GM21723 (cell line): Measurements from ENCODE around the gene PCDHGB2.
"Not testable (repeated sequence)": the region's sequence is repeated elsewhere in the genome, so short reads cannot be mapped to it uniquely, and the experiment has no call there.

Source experiments
- ATAC-seq: cut with Tn5 transposase; IDR thresholded peaks from one replicate; pipeline ENCODE4 v1.9.1; 2021; ENCODE audit warnings: mild to moderate bottlenecking, moderate library complexity; ENCODE audit not compliant: unreplicated experiment

Gene PCDHGB2

DNA sequence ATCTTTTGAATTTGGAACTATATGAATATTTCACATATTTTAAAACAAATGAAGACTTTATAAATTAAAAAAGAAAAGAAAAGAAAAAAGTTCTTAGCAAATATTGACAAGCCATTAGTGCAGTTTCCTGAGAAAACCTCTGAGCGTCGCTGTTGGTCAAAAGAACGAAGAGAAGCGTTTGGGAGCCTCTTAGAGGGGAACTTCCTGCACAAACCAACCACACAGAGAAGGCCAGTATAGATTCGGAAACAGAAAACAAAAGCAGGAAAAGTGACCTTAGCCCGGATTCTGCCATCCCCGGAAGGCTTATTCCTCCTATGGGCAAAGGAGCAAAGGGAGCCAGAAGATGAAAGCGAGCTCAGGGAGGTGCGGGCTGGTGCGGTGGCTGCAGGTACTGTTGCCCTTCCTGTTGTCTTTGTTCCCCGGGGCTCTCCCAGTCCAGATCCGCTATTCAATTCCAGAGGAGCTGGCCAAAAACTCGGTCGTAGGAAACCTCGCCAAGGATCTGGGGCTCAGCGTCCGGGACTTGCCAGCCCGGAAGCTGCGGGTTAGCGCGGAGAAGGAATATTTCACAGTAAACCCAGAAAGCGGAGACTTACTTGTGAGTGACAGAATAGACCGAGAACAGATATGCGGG, at the start of gene PCDHGB2:
Gene PCDHGB2, plus strand, starts transcription at position 205 of the 637 bp plus-strand sequence. Its CDS starts 142 bp downstream, at position 347.
- no peak for ATAC-seq

DNA sequence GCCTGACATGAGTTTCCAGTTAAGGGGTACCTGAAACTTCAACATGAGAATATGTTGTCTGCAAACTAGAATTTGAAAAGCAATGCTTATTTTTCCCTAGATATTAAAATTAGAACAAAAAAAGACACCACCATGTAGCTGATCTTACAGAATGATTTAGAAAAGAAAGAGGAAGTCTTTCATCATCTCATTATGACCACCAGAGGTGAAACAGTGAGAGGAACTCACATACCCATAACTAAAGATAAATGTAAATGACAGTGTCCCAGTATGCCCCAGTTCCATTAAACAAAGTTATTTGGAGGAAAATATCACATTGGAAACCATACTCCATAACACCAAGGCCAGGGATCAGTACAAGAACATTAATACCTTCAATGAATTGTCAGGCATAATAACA, 46.1 kb upstream of the PCDHGB2 start:
- no peak for ATAC-seq

GRCh38 chr5:141316963-141317362, 42.8 kb upstream of the PCDHGB2 start:
- ATAC-seq = not testable (repeated sequence)

GRCh38 chr5:141319202-141319601, 40.6 kb upstream of the PCDHGB2 start:
- ATAC-seq = no peak

DNA sequence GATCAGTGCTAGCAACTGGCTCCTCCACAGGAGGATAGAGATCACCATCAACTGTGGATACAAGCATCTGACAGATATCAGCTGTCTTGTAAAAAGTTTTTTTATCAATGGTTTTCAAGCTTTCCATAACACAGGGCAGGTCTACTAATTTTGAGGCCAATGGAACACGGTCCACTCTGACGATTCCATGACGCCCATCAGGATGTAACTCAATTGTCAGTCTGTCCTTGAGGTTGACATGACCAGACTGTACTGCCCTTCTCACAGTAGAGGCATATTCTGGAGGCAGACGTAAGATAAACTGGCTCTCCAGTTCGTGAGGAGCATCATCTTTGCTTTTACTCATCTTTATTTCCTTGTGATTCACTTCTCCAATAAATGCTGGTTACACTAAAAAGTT, 40.1 kb upstream of the PCDHGB2 start:
- no peak for ATAC-seq

DNA sequence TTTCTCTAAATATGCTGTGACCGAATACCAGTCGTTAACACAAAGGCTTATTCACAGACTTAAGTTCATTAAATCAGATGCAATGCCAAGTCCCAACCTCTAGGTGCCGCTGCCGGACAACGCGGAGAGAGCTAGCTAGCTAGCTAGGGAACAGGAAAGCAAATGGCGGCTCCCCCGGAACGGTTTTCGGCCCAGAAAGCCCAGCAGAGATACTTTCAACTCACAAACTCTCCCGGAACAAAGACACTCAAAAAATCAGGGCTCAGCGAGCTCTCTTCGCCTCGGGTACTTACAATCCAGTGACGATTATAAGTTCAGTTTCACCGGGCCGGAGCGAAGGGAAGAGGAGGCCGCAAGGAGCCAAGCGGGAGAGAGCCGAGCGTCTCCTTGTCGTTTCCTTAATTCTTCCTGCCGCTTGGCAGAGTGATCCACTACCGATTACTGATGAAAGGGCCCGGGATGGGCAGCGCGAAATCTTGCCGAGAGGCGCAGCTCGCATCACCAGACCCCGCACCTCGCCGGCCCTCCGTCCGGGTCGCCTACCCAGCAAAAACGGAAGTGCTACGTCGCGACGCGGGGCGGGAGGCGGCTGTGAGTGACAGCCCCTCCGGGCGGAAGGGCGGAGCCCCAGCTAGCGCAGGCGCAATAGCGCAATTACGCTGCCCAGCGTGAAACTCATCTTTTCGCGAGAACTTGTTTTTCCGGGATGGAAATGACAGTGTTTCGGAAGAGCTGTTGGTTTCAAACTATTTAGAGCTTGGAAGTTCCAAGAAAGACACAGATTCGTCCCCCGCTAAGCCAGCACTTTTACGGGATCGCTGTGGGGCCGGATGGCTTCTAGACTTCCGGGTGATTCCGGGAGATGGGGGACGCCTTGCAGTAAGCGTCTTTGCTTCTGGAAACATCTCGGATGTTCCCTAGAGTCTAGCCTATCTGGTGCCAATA, 39.3 kb upstream of the PCDHGB2 start, which contains the start of gene TAF7:
Gene TAF7, minus strand, starts transcription at position 560 of the 945 bp plus-strand sequence. CDS start 740 bp downstream, outside the sequence.
- peak; percentile 96 for ATAC-seq

- no peak for ATAC-seq
Measured at GRCh38 chr5:141322261-141322660, 37.5 kb upstream of the PCDHGB2 start.

- peak; percentile 64 for ATAC-seq
Measured at GRCh38 chr5:141326088-141326854, 33.5 kb upstream of the PCDHGB2 start.

DNA sequence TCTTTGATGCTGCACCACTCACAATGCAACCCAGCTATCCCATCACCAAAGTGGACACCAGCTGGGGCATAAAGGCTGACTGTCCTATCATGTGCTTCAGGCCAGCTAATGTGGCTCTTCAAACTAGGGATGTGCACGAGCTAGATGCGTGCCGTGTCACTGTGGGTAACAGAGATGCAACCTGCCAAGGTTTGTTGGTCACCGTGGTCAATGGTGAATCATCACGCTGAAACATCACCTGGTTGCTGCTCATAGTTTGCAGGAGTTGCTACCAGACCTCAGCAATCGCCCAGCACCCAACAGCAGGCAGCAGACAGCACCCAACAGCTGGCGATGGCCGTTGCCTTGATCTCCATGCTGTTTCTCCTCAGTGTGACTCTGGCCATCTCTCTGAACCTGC, 31.6 kb upstream of the PCDHGB2 start:
- no peak for ATAC-seq

DNA sequence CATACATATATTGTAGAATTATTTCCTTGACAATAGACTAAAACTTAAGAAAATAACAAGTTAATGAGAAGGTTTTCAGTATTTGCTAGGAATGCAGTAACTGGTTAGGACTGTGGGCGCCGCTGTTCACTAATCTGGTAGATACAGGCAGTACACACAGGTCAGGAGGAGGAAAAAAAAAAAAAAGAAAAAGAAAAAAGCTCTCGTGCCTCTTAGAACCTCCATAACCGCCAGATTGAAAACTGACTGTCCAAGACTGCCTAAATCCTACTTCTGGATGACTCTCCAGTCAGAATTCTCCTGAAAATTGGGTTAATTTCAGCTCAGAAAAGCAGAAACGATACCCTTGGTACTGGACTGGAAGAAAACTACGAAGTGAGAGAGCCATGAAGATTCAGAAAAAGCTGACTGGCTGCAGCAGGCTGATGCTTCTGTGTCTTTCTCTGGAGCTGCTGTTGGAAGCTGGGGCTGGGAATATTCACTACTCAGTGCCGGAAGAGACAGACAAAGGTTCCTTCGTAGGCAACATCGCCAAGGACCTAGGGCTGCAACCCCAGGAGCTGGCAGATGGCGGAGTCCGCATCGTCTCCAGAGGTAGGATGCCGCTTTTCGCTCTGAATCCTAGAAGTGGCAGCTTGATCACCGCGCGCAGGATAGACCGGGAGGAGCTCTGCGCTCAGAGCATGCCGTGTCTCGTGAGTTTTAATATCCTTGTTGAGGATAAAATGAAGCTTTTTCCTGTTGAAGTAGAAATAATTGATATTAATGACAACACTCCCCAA, 29.3 kb upstream of the PCDHGB2 start, which contains the start of gene PCDHGA1:
Gene PCDHGA1, plus strand, starts transcription at position 216 of the 782 bp plus-strand sequence.
- ATAC-seq = no peak

- ATAC-seq = not testable (repeated sequence)
Measured at GRCh38 chr5:141332571-141332970, 27.2 kb upstream of the PCDHGB2 start.

DNA sequence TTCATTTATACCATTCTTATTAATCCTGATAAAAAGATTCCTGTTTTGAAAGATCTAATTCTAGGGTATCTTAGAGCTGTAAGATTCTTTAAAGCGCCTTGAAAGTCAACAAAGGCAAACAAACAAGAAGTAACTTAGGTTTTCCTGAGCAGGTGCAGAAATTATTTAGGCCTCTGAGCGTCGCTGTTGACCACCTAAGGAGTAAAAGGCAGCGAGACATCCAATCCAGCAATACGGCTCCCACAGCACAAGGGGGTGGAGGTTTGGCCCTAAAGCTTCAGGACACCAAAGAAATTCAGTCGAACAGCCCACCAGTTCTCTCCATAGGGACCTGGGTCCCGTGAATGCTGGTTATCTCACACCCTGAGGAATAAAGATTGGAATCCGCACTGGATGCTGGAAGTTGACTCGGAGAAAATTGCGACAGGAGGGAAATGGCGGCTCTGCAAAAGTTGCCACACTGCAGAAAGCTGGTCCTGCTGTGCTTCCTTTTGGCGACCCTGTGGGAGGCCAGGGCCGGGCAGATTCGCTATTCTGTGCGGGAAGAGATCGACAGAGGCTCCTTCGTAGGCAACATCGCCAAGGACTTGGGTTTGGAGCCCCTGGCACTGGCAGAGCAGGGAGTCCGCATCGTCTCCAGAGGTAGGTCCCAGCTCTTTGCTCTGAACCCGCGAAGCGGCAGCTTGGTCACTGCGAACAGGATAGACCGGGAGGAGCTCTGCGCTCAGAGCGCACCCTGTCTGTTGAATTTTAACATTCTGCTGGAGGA, 21.1 kb upstream of the PCDHGB2 start, which contains the start of gene PCDHGA2:
Gene PCDHGA2, plus strand, starts transcription at position 223 of the 769 bp plus-strand sequence.
- ATAC-seq = no peak

DNA sequence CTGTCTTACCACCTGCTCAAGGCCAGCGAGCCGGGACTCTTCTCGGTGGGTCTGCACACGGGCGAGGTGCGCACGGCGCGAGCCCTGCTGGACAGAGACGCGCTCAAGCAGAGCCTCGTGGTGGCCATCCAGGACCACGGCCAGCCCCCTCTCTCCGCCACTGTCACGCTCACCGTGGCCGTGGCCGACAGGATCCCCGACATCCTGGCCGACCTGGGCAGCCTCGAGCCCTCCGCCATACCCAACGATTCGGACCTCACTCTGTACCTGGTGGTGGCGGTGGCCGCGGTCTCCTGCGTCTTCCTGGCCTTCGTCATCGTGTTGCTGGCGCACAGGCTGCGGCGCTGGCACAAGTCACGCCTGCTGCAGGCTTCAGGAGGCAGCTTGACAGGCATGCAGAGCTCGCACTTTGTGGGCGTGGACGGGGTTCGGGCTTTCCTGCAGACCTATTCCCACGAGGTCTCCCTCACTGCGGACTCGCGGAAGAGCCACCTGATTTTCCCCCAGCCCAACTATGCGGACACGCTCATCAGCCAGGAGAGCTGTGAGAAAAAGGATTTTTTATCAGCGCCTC, 18.9 kb upstream of the PCDHGB2 start:
- not testable (repeated sequence) for ATAC-seq

DNA sequence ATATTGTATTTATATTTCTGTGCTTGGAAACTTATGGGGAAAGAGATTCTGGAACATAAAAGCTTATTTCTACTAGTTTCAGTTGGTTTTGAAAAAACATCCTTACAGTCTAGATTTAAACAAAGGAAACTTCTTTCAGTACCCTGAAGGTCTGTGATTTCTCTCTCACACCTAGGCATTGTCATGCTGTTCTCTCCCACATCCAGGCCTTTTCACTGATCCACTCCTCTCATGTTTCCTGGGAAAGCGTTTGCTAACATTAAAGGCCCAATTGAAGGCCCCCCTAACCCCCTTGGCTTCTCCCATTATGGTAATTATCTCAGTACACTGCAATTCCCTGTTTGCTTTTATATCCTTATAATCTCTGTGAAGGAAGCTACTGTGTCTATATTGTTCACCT, 17.0 kb upstream of the PCDHGB2 start:
- no peak for ATAC-seq

DNA sequence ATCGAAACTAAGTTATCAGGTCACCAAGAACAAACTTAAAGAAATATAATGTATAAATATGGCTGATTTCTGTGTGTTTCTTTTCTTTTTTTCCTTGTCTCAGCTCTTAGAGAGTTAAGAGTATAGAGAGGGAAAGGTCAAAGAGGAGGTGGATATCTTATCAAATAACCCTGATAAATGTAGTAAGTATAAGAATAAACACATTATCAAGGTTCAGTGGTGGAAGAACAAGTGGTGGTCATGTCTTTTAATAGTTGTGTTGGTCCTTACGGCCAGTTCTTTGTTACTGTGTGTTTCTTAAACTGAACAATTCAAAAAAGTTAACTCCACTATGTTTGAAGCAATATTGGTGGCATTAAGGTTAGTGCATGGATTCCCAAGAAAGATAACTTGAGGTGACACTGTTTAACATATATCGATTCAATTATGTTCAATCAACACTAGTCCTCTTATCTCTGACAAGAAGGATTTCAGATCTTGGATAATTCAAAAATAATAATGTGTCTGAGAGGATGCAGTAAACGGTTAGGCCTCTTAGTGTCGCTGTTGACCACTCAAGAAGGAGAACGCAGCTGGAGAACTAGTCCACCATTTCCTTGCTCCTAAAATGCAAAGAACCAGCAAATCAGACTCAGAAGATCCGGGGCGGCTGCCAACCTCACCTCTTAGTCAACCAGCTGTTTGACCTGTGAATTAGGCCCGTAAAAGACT, 16.4 kb upstream of the PCDHGB2 start, which contains the start of gene PCDHGA3:
Gene PCDHGA3, plus strand, starts transcription at position 588 of the 711 bp plus-strand sequence. CDS start 205 bp downstream, outside the sequence.
- no peak for ATAC-seq

DNA sequence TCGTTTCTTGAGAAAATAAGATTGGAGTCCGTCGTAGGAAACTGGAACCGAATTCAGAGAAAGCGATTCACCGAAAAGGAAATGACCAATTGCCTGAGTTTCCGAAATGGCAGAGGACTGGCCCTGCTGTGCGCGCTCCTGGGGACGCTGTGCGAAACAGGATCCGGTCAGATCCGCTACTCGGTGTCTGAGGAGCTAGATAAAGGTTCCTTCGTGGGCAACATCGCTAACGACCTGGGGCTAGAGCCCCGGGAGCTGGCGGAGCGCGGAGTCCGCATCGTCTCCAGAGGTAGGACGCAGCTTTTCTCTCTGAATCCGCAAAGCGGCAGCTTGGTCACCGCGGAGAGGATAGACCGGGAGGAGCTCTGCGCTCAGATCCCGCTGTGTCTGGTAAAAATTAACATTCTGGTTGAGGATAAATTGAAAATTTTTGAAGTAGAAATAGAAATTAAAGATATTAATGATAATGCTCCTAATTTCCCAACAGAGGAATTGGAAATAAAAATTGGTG, 15.8 kb upstream of the PCDHGB2 start:
- no peak for ATAC-seq

DNA sequence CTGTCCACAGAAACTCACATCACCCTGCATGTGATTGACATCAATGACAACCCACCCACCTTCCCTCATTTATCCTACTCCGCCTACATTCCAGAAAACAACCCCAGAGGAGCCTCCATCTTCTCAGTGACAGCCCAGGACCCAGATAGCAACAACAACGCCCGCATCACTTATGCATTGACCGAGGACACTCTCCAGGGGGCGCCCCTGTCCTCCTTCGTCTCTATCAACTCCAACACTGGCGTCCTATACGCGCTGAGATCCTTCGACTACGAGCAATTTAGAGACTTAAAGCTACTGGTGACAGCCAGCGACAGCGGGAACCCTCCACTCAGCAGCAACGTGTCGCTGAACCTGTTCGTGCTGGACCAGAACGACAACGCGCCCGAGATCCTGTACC, 14.5 kb upstream of the PCDHGB2 start:
- no peak for ATAC-seq

DNA sequence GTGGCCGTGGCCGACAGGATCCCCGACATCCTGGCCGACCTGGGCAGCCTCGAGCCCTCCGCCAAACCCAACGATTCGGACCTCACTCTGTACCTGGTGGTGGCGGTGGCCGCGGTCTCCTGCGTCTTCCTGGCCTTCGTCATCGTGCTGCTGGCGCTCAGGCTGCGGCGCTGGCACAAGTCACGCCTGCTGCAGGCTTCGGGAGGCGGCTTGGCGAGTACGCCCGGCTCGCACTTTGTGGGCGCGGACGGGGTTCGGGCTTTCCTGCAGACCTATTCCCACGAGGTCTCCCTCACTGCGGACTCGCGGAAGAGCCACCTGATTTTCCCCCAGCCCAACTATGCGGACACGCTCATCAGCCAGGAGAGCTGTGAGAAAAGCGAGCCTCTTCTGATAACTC, 13.8 kb upstream of the PCDHGB2 start:
- ATAC-seq = not testable (repeated sequence)
